Thoracic aorta (tissue), 2 donors: ENCODE data around the gene PDGFRB. TPM values are rescaled to one million over a fixed set of nuclear protein-coding genes. Genes with fewer than 3 reads are reported as not detected.
A peak's percentile ranks its signal among the peaks of the same experiment; 100 is the strongest.

Experiments
- ATAC-seq: fragments of 150-250 bp; one replicate; pipeline ENCODE4 v1.8.0; 2017; ENCODE audit warnings: low read depth; ENCODE audit not compliant: insufficient number of reproducible peaks, low FRiP score
- DNase-seq: peaks from one replicate; pipeline ENCODE4 v3.0.0-alpha.2; 2020; ENCODE audit warnings: low spot score
- H3K27ac ChIP-seq, 2 donors: fragments of 200-600 bp; sonication (generic); 1 replicate in 1 of 2; 2 replicates in 1 of 2; pipeline ENCODE4 v1.5.1; 2016; ENCODE audit warnings: mild to moderate bottlenecking in 2 of 2, moderate library complexity in 2 of 2
- H3K27me3 ChIP-seq: fragments of 200-600 bp; sonication (generic); replicated peaks from 2 replicates; pipeline ENCODE4 v1.6.0; 2016; ENCODE audit warnings: mild to moderate bottlenecking; ENCODE audit not compliant: insufficient read depth
- H3K36me3 ChIP-seq: fragments of 200-600 bp; sonication (generic); one replicate; pipeline ENCODE4 v1.5.1; 2016
- H3K4me1 ChIP-seq, 2 donors: fragments of 200-600 bp; sonication (generic); 1 replicate in 1 of 2; 2 replicates in 1 of 2; pipeline versions ENCODE4 v1.5.1 to v1.6.0; 2016; ENCODE audit warnings: low read depth in 2 of 2, mild to moderate bottlenecking in 1 of 2; ENCODE audit not compliant: control insufficient read depth in 1 of 2
- H3K4me3 ChIP-seq: fragments of 200-600 bp; sonication (generic); 2 replicates; pipeline ENCODE4 v1.5.1; 2016; ENCODE audit warnings: mild to moderate bottlenecking
- H3K9me3 ChIP-seq: fragments of 200-600 bp; sonication (generic); 2 replicates; pipeline ENCODE4 v1.5.1; 2016
- CTCF ChIP-seq: fragments of 200-600 bp; sonication (generic); IDR thresholded peaks from one replicate; pipeline ENCODE4 v1.5.1; 2019; ENCODE audit warnings: antibody characterized with exemption
- total RNA-seq, 2 donors: library from RNA; depleted of rRNA; stranded (reverse); fragments of >200 nt; gene quantifications; one replicate each; pipeline versions ENCODE4 v1.1.0 to v1.2.3, GENCODE V29; 2016

Gene PDGFRB
- total RNA-seq, 2 donors from 2014 or later, result 362 to 421 TPM

- H3K4me1 ChIP-seq, result peaks cover 41 to 91% of the 10 kb centered on the region in 2 donors
These were observed 22.0 kb downstream of the PDGFRB start for GRCh38 chr5:150133581-150134197.

GRCh38 chr5:150132740-150133139 lies 22.9 kb downstream of the PDGFRB start:
- Histone ChIP-seq H3K4me1 (peaks cover 33 to 82% of the 10 kb centered on the region in 2 donors), H3K36me3 (peaks cover 59% of the 10 kb centered on the region), H3K27ac (peak overlapping the region; percentile 97), H3K9me3 (no peaks in the 10 kb centered on the region), H3K27me3 (no peaks in the 10 kb centered on the region), H3K4me3 (no peak overlapping the region)
- TF ChIP-seq CTCF, result no peak
- ATAC-seq (no peak), DNase-seq (no peak)

More at GRCh38 chr5:150133581-150134197, 22.0 kb downstream of the PDGFRB start:
- TF ChIP-seq CTCF, result no peak
- peaks cover 49% of the 10 kb centered on the region for H3K36me3 ChIP-seq
- peak overlapping the region; percentile 97 for H3K27ac ChIP-seq
- H3K9me3 ChIP-seq, result no peaks in the 10 kb centered on the region
- no peak for DNase-seq
- ATAC-seq, result no peak
- no peaks in the 10 kb centered on the region for H3K27me3 ChIP-seq
- no peak overlapping the region for H3K4me3 ChIP-seq

- Histone ChIP-seq H3K4me1 (peaks cover 26 to 76% of the 10 kb centered on the region in 2 donors), H3K36me3 (peaks cover 62% of the 10 kb centered on the region)
- no peak for TF ChIP-seq CTCF
These were observed 23.5 kb downstream of the PDGFRB start for GRCh38 chr5:150131978-150132694.

GRCh38 chr5:150131461-150131860 lies 24.2 kb downstream of the PDGFRB start:
- no peaks in the 10 kb centered on the region for H3K27me3 ChIP-seq
- ATAC-seq, result no peak
- H3K27ac ChIP-seq, result peak overlapping the region in 1 of 2 donors; percentile 97
- H3K9me3 ChIP-seq, result no peaks in the 10 kb centered on the region
- peaks cover 20 to 69% of the 10 kb centered on the region in 2 donors for H3K4me1 ChIP-seq
- no peak for TF ChIP-seq CTCF
- H3K4me3 ChIP-seq, result no peak overlapping the region
- DNase-seq, result no peak
- H3K36me3 ChIP-seq, result peaks cover 68% of the 10 kb centered on the region

More at GRCh38 chr5:150131978-150132694, 23.5 kb downstream of the PDGFRB start:
- DNase-seq (no peak), ATAC-seq (no peak)
- Histone ChIP-seq H3K4me3 (no peak overlapping the region), H3K9me3 (no peaks in the 10 kb centered on the region), H3K27me3 (no peaks in the 10 kb centered on the region), H3K27ac (peak overlapping the region; percentile 97)

DNA sequence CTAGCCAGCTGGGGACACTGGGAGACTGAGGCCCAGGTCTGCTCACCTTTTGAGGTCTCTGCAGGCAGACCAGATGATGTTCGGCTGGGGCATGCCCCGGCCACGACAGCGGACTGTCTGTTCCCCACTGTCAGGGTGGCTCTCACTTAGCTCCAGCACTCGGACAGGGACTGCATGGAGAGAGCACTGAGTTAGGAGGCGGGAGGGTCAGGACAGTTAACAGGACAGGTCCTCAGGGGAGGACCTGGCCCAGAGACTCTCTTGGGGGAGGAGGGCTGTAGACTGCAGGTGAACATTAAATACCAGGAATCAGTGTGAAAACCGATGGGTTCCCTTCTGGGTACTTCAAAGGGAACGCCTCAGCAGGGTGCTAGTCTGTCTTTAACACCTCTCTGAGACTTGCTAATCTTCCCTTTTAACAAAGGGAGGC lies 25.1 kb downstream of the PDGFRB start:
- Histone ChIP-seq H3K27me3 (no peaks in the 10 kb centered on the region), H3K27ac (peak overlapping the region in 1 of 2 donors; percentile 9), H3K4me1 (peaks cover 14 to 60% of the 10 kb centered on the region in 2 donors), H3K9me3 (no peaks in the 10 kb centered on the region), H3K36me3 (peaks cover 68% of the 10 kb centered on the region), H3K4me3 (no peak overlapping the region)
- no peak for TF ChIP-seq CTCF
- DNase-seq (no peak), ATAC-seq (no peak)
